ENCODE measurements around the gene TNS4. TPM values are rescaled to one million over a fixed set of nuclear protein-coding genes. Genes with fewer than 3 reads are reported as not detected.
"Not testable (repeated sequence)": the region's sequence is repeated elsewhere in the genome, so short reads cannot be mapped to it uniquely, and the experiment has no call there.

TNS4 gene
- total and polyA plus RNA-seq, 9 of the 15 experiments (the other 6 are each of a cell fraction or from before 2014, with no cell fraction given) = 0.04 to 0.73 (median 0.24) TPM; not detected in 1

DNA sequence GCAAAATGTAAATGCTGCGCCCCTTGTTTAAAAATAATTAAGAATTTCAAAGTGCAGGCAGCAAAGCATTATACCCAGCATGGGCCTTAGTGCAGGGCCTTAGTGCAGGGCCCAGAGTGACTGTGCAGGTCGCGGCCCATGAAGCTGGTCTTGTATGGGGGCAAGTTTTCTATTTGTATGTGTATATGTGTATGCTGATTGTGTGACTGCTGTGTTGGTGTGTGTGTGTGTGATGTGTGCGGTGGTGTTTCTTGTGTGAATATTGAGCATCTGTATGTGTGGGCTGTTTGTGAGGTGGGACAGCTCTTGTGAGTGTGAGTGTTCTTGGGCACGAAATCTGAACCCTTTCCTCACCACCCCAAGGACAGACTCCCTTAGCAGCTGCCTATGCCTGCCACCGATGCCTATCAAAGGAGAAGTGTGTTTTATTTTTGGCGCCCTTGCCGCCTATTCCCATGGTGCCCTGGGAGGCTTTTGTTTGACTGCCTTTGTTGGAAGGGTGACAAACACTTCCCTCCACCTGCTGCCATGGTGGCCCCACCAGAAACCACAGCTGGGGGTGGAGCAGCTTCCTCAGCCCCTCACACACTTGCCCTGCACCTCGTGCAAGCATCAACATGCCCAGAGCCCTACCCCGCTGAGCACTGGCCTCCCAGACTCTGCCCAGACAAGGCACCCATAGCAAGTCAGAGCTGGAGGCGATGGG is 45.8 kb upstream of the TNS4 start (continued):
- TF ChIP-seq SREBF1 (IDR thresholded peaks at IDR 0.05; ENCODE audit: borderline replicate concordance, low read depth, low read length) (no peak), ZNF583 (CRISPR knock-in tag; IDR thresholded peaks at IDR 0.05) (no peak), OTX1 (CRISPR knock-in tag; IDR thresholded peaks at IDR 0.05) (no peak)
- TF ChIP-seq, protein P1, sequence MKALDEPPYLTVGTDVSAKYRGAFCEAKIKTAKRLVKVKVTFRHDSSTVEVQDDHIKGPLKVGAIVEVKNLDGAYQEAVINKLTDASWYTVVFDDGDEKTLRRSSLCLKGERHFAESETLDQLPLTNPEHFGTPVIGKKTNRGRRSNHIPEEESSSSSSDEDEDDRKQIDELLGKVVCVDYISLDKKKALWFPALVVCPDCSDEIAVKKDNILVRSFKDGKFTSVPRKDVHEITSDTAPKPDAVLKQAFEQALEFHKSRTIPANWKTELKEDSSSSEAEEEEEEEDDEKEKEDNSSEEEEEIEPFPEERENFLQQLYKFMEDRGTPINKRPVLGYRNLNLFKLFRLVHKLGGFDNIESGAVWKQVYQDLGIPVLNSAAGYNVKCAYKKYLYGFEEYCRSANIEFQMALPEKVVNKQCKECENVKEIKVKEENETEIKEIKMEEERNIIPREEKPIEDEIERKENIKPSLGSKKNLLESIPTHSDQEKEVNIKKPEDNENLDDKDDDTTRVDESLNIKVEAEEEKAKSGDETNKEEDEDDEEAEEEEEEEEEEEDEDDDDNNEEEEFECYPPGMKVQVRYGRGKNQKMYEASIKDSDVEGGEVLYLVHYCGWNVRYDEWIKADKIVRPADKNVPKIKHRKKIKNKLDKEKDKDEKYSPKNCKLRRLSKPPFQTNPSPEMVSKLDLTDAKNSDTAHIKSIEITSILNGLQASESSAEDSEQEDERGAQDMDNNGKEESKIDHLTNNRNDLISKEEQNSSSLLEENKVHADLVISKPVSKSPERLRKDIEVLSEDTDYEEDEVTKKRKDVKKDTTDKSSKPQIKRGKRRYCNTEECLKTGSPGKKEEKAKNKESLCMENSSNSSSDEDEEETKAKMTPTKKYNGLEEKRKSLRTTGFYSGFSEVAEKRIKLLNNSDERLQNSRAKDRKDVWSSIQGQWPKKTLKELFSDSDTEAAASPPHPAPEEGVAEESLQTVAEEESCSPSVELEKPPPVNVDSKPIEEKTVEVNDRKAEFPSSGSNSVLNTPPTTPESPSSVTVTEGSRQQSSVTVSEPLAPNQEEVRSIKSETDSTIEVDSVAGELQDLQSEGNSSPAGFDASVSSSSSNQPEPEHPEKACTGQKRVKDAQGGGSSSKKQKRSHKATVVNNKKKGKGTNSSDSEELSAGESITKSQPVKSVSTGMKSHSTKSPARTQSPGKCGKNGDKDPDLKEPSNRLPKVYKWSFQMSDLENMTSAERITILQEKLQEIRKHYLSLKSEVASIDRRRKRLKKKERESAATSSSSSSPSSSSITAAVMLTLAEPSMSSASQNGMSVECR (CRISPR knock-in tag; IDR thresholded peaks at IDR 0.05) = no peak

DNA sequence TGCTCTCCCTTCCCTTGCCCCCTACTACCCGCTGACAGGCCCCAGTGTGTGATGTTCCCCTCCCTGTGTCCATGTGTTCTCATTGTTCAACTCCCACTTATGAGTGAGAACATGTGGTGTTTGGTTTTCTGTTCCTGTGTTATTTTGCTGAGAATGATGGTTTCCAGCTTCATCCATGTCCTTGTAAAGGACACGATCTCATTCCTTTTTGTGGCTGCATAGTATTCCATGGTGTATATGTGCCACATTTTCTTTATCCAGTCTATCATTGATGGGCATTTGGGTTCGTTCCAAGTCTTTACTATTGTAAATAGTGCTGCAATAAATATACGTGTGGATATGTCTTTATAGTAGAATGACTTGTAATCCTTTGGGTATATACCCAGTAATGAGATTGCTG is 45.1 kb upstream of the TNS4 start:
- H3K27me3 ChIP-seq (ENCODE audit: control insufficient read depth in 2 of 2, insufficient read depth in 2 of 2, low read length in 2 of 2); ATAC-seq; H3K79me2 ChIP-seq (ENCODE audit: control insufficient read depth, insufficient read depth, low read length); H3K9me3 ChIP-seq (replicated peaks; ENCODE audit: control insufficient read depth, insufficient read depth, low read depth, low read length); CTCF ChIA-PET (ENCODE audit: low intra/inter-chr PET ratio); in situ Hi-C loops (cut with MboI); BruUV-seq (replicated peaks); H3K4me2 ChIP-seq (ENCODE audit: insufficient read depth, low read length); H4K20me1 ChIP-seq (replicated peaks; ENCODE audit: control insufficient read depth, insufficient read depth, low read length); H3K4me3 ChIP-seq; intact Hi-C loops (cut with micrococcal nuclease); H3K27ac ChIP-seq (ENCODE audit: extremely low read depth, low read depth, low read length); H2AFZ ChIP-seq (ENCODE audit: low read depth, low read length); H3K36me3 ChIP-seq (ENCODE audit: control insufficient read depth, insufficient read depth, low read length); H3K9me1 ChIP-seq (ENCODE audit: control insufficient read depth, insufficient read depth, low read length); FAIRE-seq; DNase-seq (ENCODE audit: extremely low read depth in 1 of 4, low spot score in 3 of 4); H3K9ac ChIP-seq (ENCODE audit: insufficient read depth in 1 of 2, low read depth in 2 of 2, low read length in 2 of 2): not testable (repeated sequence)
- TF ChIP-seq ZNF146 (CRISPR knock-in tag; IDR thresholded peaks at IDR 0.05; ENCODE audit: unreplicated experiment) = peak; percentile 65
- H3K4me1 ChIP-seq (replicated peaks in 1 of 2; ENCODE audit: control insufficient read depth in 2 of 2, insufficient read depth in 2 of 2, low read length in 2 of 2) = peaks cover 13 to 20% of the 10 kb centered on the region in 2 experiments; a peak in 4 of 5 replicates
- WGBS (ENCODE audit: insufficient coverage, low coverage, missing lambda C conversion rate) = 37% methylated on average over 4 of the region's 4 CpGs
- POLR2A ChIA-PET = interaction anchor here (1.0 kb wide), 1 partner anchor 8 kb away, joined by 4 read pairs; no protein-coding TSS in a partner anchor

All from K562 (cell line).